ENCODE measurements around the gene KCNJ2.

Gene KCNJ2

GRCh38 chr17:70166615-70167014 lies 2.7 kb upstream of the KCNJ2 start:
- Histone ChIP-seq H3K4me3 (ENCODE audit: low read length) (no peak overlapping the region), H3K9me3 (ENCODE audit: control insufficient read depth, insufficient read depth, low read length) (no peaks in the 10 kb centered on the region), H4K20me1 (ENCODE audit: control insufficient read depth, insufficient read depth, low read depth, low read length) (no peaks in the 10 kb centered on the region), H3K79me2 (ENCODE audit: control insufficient read depth, low read length) (no peaks in the 10 kb centered on the region), H3K4me1 (ENCODE audit: control insufficient read depth, low read length) (peaks cover 21% of the 10 kb centered on the region), H3K36me3 (ENCODE audit: control insufficient read depth, low read length) (no peaks in the 10 kb centered on the region), H3K9me2 (replicated peaks; ENCODE audit: control insufficient read depth, low read length) (no peaks in the 10 kb centered on the region), H3K27ac (ENCODE audit: low read depth, low read length) (no peak overlapping the region), H3F3A (ENCODE audit: control insufficient read depth, insufficient read depth) (no peaks in the 10 kb centered on the region), H3K4me2 (ENCODE audit: low read length) (no peak overlapping the region), H3K27me3 (ENCODE audit: control insufficient read depth, low read length) (peaks cover 24% of the 10 kb centered on the region)
- TF ChIP-seq CTCF (IDR thresholded peaks at IDR 0.05; ENCODE audit: low read depth, low read length, poor library complexity, severe bottlenecking) (no peak), EZH2phosphoT487 (IDR thresholded peaks at IDR 0.05; ENCODE audit: borderline replicate concordance, low read length) (no peak)

GRCh38 chr17:70168044-70168976 lies 1.0 kb upstream of the KCNJ2 start:
- no peaks in the 10 kb centered on the region for H3K9me2 ChIP-seq (replicated peaks; ENCODE audit: control insufficient read depth, low read length)
- no peak for TF ChIP-seq EZH2phosphoT487 (IDR thresholded peaks at IDR 0.05; ENCODE audit: borderline replicate concordance, low read length)
- TF ChIP-seq CTCF (IDR thresholded peaks at IDR 0.05; ENCODE audit: low read depth, low read length, poor library complexity, severe bottlenecking): peak; percentile 63
- no peaks in the 10 kb centered on the region for H3K36me3 ChIP-seq (ENCODE audit: control insufficient read depth, low read length)
- H3K4me3 ChIP-seq (ENCODE audit: low read length): peak overlapping the region; percentile 77
- H4K20me1 ChIP-seq (ENCODE audit: control insufficient read depth, insufficient read depth, low read depth, low read length): no peaks in the 10 kb centered on the region
- no peaks in the 10 kb centered on the region for H3K79me2 ChIP-seq (ENCODE audit: control insufficient read depth, low read length)
- H3K4me2 ChIP-seq (ENCODE audit: low read length): peak overlapping the region; percentile 93
- H3K9me3 ChIP-seq (ENCODE audit: control insufficient read depth, insufficient read depth, low read length): no peaks in the 10 kb centered on the region
- H3F3A ChIP-seq (ENCODE audit: control insufficient read depth, insufficient read depth): no peaks in the 10 kb centered on the region
- no peak overlapping the region for H3K27ac ChIP-seq (ENCODE audit: low read depth, low read length)
- peaks cover 21% of the 10 kb centered on the region for H3K4me1 ChIP-seq (ENCODE audit: control insufficient read depth, low read length)
- peaks cover 37% of the 10 kb centered on the region for H3K27me3 ChIP-seq (ENCODE audit: control insufficient read depth, low read length)

GRCh38 chr17:70169709-70170597 lies 621 bp downstream of the KCNJ2 start:
- H3K27ac ChIP-seq (ENCODE audit: low read depth, low read length): no peak overlapping the region

More at GRCh38 chr17:70169709-70170597, 621 bp downstream of the KCNJ2 start:
- H4K20me1 ChIP-seq (ENCODE audit: control insufficient read depth, insufficient read depth, low read depth, low read length): no peaks in the 10 kb centered on the region
- no peaks in the 10 kb centered on the region for H3K9me2 ChIP-seq (replicated peaks; ENCODE audit: control insufficient read depth, low read length)
- H3K4me1 ChIP-seq (ENCODE audit: control insufficient read depth, low read length): peaks cover 18% of the 10 kb centered on the region
- H3K9me3 ChIP-seq (ENCODE audit: control insufficient read depth, insufficient read depth, low read length): no peaks in the 10 kb centered on the region
- H3K4me2 ChIP-seq (ENCODE audit: low read length): peak overlapping the region; percentile 93
- peaks cover 38% of the 10 kb centered on the region for H3K27me3 ChIP-seq (ENCODE audit: control insufficient read depth, low read length)
- H3K79me2 ChIP-seq (ENCODE audit: control insufficient read depth, low read length): no peaks in the 10 kb centered on the region
- H3K4me3 ChIP-seq (ENCODE audit: low read length): peak overlapping the region; percentile 77
- no peak for TF ChIP-seq EZH2phosphoT487 (IDR thresholded peaks at IDR 0.05; ENCODE audit: borderline replicate concordance, low read length)
- TF ChIP-seq CTCF (IDR thresholded peaks at IDR 0.05; ENCODE audit: low read depth, low read length, poor library complexity, severe bottlenecking): no peak
- H3K36me3 ChIP-seq (ENCODE audit: control insufficient read depth, low read length): no peaks in the 10 kb centered on the region
- no peaks in the 10 kb centered on the region for H3F3A ChIP-seq (ENCODE audit: control insufficient read depth, insufficient read depth)

Data from DOHH2 (cell line).